Measurements from ENCODE around the gene KRTAP3-1. TPM values are rescaled to one million over a fixed set of nuclear protein-coding genes. Genes with fewer than 3 reads are reported as not detected.
"Not testable (repeated sequence)": the region's sequence is repeated elsewhere in the genome, so short reads cannot be mapped to it uniquely, and the experiment has no call there.

Gene KRTAP3-1
- not detected for total RNA-seq

DNA sequence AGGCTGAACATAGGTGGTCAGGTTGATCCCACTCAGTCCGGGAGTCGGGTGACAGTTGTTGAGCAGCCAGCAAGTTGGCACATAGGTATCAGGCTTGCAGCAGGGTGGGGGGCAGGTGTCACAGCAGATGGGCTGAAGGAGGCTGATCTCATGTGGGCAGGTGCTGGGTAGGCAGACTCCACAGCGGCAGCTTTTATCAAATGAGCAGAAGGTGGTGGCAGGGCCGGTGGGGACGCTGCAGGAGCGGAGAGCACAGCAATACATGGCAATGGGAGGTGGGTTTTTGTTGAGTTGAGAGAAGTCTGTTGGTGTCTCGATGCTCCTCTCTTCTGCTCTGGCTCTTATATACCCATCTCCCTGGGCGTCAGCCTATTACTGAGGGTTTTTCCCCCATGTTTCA, at the start of gene KRTAP3-1:
TSS of gene KRTAP3-1 (minus strand) at position 318 of the 400 bp plus-strand sequence. CDS start at position 264, 54 bp downstream.
- FAIRE-seq: no peak
- DNase-seq (ENCODE audit: low spot score in 2 of 2): no peak

DNA sequence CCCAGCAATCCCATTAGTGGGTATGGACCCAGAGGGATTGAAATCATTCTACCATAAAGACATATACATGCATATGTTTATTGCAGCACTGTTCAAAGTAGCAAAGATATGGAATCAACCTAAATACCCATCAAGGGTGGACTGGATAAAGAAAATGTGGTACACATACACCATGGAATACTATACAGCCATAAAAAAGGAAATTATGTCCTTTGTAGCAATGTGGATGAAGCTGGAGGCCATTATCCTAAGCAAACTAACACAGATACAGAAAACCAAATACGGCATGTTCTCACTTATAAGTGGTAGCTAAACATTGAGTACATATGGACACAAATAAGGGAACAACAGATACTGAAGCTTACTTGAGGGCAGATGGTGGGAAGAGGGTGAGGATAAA, 48.6 kb upstream of the KRTAP3-1 start:
- FAIRE-seq (no peak), DNase-seq (ENCODE audit: low spot score in 2 of 2) (no peak)

DNA sequence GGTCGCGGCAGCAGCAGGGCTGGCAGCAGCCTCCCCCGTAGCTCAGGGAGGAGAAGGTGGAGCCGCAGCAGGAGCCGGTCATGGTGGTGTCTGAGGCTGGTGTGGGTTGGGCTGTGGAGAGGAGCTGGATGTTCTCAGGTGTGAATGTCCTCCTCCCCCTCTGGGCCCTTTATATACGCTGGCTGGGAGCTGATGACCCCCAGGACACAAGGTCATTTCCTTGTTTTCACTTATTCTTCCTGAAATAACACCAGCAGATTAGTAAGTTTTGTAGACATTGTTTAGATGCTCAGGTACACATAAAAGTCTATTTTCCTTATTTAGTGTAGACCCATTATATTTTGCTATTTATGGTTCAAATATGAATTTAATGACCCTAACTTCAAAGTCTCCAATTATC, 46.2 kb upstream of the KRTAP3-1 start, which contains the start of gene KRTAP2-2:
TSS of gene KRTAP2-2 (minus strand) at position 101 of the 400 bp plus-strand sequence. CDS start at position 82, 19 bp downstream.
- not testable (repeated sequence) for DNase-seq (ENCODE audit: low spot score in 2 of 2); FAIRE-seq

DNA sequence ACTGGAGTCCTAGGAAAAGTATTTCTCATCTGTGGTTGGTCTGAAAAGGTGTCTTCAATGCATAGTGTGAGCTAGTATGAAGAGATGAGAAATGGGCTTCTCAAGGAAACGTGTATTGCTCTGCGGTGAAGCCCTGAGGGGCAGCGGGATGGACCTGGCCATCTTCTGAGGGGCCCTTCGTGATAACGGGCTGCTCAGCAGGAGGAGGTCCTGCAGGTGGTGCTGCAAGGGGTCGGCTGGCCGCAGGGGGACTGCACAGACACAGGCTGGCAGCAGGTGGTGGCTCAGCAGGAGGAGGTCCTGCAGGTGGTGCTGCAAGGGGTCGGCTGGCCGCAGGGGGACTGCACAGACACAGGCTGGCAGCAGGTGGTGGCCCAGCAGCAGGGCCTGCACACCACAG, 45.6 kb upstream of the KRTAP3-1 start:
- DNase-seq (ENCODE audit: low spot score in 2 of 2); FAIRE-seq: not testable (repeated sequence)

DNA sequence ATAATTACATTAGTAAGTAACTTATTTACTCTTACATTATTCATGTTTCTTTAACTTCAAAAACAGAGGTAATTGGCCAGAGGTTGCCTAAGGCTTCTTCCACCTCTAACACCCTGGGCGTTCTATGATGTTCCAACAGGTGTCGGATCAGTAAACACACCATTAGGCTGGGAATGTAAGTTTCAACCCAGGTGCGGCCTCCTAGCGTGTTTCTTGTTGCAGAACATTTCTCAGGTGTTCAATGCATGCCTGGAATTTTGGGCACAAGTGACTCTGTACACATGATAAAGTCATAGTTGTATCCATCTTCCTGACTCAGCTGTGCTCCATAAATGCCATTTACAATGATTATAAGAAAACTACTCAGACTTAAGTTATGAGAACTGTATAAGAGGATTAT, 45.1 kb upstream of the KRTAP3-1 start:
- no peak for FAIRE-seq
- DNase-seq (ENCODE audit: low spot score in 2 of 2): no peak

GRCh38 chr17:41052566-41052965, 43.6 kb upstream of the KRTAP3-1 start:
- DNase-seq (ENCODE audit: low spot score in 2 of 2): no peak
- FAIRE-seq: no peak

DNA sequence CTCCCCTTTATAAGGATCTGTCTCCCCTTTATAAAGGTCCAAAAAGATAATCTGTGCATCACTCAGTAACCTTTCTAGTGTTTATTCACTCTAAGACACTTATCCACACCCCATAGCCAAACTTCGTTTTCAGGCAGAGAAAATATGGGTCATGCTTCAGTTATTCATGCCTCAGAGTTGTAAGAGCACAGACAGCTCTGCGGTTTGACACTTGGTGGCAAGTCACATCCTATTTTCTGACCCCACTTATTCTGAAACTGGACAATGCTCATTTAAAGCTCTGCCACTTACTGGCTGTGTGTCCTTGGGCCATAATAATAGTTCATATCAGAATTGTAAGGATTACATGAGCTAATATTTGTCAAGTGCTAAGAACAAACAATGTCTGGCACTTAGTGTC, 40.2 kb upstream of the KRTAP3-1 start:
- DNase-seq (ENCODE audit: low spot score in 2 of 2): no peak
- no peak for FAIRE-seq

GRCh38 chr17:41048441-41048840, 39.5 kb upstream of the KRTAP3-1 start:
- FAIRE-seq (no peak), DNase-seq (ENCODE audit: low spot score in 2 of 2) (no peak)

- FAIRE-seq; DNase-seq (ENCODE audit: low spot score in 2 of 2): not testable (repeated sequence)
Observed at GRCh38 chr17:41046735-41047465, 38.0 kb upstream of the KRTAP3-1 start, which contains the start of gene KRTAP2-1. Gene KRTAP2-1 (minus strand): TSS chr17:41047316. CDS start chr17:41047267, 49 bp downstream.

DNA sequence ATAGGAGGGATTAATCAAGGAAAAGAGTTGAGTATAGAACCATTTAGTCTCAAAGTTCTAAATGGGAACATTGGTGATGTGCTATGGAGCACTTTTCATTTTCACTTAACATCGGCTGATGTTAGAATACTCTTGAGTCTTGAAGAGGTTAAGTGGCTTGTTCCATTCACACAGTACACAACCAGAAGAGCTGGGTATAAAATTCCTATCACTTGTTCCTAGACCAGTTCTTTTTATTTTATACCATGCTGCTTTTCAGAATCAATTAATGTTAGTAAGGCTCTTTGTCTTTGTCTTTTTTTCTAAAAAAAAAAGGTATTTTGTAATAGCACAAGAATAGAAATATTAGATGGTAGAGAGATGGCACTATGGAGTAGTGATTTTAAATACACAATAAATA, 34.0 kb upstream of the KRTAP3-1 start:
- DNase-seq (ENCODE audit: low spot score in 2 of 2) (no peak), FAIRE-seq (no peak)

DNA sequence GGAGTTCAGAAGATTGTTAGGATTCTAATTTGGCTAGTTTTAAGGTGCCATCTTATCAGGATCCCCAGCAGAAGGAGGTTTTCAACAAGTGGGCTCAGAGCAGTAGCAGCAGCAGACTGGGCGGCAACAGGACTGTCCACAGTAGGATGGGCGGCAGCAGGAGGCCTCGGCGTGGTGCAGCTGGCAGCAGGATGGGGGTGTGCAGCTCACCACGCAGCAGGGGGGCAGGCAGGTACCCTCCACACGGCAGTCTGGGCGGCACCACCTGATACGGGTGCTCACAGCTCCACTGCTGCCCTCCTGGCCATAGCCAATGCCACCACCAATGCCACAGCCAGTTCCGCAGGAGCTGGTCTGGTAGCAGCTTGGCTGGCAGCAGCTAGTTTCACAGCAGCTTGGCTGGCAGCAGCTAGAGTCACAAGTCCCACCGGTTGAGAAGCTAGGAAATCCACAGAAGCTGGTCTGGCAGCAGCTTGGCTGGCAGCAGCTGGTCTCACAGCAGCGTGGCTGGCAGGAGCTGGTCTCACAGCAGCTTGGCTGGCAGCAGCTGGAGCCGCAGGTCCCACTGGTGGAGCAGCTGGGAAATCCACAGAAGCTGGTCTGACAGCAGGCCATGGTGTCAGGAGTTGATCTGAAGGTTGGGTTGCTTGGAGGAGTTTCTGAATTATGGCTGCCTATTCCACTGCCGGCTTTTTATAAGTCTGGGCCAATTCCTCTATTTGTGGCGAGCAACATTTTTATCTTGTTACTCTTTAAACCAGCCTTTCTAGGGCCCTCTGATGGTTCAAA, 32.0 kb upstream of the KRTAP3-1 start, which contains the start of gene KRTAP1-1:
TSS of gene KRTAP1-1 (minus strand) at position 668 of the 789 bp plus-strand sequence. CDS start at position 615, 53 bp downstream.
- not testable (repeated sequence) for DNase-seq (ENCODE audit: low spot score in 2 of 2); FAIRE-seq

DNA sequence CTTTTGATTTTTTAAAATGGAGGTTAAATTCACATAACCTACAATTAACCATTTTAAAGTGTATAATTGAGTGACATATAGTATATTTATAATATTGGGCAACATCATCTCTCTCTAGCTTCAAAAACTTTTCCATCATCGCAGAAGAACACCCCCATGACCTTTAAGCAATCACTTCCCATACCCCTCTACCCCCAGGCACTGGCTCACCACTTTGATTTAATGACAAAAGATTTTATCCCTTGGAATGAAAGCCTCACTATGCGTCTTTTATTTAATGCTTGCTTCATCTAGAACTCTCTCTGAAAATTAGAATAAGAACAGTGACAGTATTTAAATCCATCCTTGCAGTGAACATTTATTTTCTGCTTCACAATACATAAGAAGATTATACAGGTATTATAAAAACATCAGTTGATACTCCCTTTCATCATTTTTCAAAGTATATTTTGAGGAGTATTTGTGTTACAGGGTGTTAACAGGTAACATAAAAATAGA, 29.0 kb upstream of the KRTAP3-1 start:
- FAIRE-seq: no peak

GRCh38 chr17:41034346-41034935, 25.5 kb upstream of the KRTAP3-1 start, which contains the start of gene KRTAP1-3:
Gene KRTAP1-3 (minus strand): TSS chr17:41034874. CDS start chr17:41034821, 53 bp downstream.
- FAIRE-seq; DNase-seq (ENCODE audit: low spot score in 2 of 2): not testable (repeated sequence)

More for the DNA sequence above, 29.0 kb upstream of the KRTAP3-1 start:
- DNase-seq (ENCODE audit: low spot score in 2 of 2): no peak

DNA sequence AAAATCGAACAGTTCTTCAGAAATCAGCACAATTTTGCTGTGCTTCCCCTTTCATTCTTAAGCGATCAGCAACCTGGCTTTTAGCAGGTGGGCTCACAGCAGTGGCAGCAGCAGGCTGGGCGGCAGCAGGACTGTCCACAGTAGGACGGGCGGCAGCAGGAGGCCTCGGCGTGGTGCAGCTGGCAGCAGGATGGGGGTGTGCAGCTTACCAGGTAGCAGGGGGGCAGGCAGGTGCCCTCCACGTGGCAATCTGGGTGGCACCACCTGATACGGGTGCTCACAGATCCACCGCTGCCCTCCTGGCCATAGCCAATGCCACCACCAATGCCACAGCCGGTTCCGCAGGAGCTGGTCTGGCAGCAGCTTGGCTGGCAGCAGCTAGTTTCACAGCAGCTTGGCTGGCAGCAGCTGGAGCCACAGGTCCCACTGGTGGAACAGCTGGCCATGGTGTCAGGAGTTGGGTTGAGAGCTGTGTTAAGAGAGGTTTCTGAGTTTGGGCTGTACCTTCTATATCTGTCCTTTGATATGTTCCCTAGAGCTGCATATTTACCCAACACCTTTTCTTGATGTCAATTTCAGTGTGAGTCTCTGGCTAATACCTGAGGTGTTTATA, 20.8 kb upstream of the KRTAP3-1 start, which contains the start of gene KRTAP1-4:
TSS of gene KRTAP1-4 (minus strand) at position 563 of the 613 bp plus-strand sequence. CDS start at position 446, 117 bp downstream.
- FAIRE-seq (no peak), DNase-seq (ENCODE audit: low spot score in 2 of 2) (no peak)

- DNase-seq (ENCODE audit: low spot score in 2 of 2) (no peak), FAIRE-seq (no peak)
Observed at GRCh38 chr17:41026715-41027471, 18.0 kb upstream of the KRTAP3-1 start, which contains the start of gene KRTAP1-5. Gene KRTAP1-5 (minus strand): TSS chr17:41027208. CDS start chr17:41027155, 53 bp downstream.

DNA sequence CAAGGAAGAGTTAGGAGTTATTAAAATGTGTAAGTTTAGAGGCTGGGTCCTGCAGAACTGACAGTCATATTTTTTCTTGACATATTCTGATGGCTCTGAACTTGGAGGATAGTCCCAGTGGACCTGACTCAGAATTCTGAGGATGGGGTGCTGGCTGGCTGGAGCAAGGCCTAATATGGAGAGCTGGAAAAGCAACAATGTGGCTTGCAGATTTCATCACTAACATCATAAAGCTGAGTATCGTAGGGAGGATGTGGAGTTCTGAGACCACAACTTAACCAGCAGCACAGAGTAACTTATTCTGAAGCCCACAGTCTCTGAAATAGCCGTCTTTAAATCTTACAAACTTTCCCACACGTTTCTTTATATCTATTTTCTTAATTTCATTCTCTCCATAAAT, 15.8 kb upstream of the KRTAP3-1 start:
- FAIRE-seq (no peak), DNase-seq (ENCODE audit: low spot score in 2 of 2) (no peak)

DNA sequence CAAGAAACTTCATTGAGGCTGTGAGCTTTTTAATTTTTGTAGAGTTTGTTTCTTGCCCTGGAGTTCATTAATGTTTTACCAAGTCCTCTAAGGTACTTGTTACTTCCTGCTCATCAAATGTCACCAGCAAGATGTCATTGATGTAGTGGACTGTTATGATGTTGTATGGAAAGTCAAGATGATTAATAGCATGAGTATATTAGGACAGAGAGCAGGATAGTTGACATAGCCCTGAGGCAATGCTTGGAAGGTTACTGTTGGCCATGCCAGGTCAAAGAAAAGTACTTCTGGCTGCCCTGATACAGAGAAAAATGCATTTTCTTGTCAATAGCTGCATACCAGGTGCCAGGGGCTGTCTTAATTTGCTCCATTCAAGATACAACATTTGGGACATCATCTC, 11.4 kb upstream of the KRTAP3-1 start:
- no peak for DNase-seq (ENCODE audit: low spot score in 2 of 2)
- FAIRE-seq: no peak

- FAIRE-seq: no peak
- no peak for DNase-seq (ENCODE audit: low spot score in 2 of 2)
Observed at GRCh38 chr17:41019415-41019814, 10.5 kb upstream of the KRTAP3-1 start.

- DNase-seq (ENCODE audit: low spot score in 2 of 2) (no peak), FAIRE-seq (no peak)
Observed at GRCh38 chr17:41018541-41018940, 9.6 kb upstream of the KRTAP3-1 start.

Measured in frontal cortex (tissue), 4 donors.